ENCODE data around the gene DCAF6.
A peak's percentile ranks its signal among the peaks of the same experiment; 100 is the strongest.

Gene DCAF6

DNA sequence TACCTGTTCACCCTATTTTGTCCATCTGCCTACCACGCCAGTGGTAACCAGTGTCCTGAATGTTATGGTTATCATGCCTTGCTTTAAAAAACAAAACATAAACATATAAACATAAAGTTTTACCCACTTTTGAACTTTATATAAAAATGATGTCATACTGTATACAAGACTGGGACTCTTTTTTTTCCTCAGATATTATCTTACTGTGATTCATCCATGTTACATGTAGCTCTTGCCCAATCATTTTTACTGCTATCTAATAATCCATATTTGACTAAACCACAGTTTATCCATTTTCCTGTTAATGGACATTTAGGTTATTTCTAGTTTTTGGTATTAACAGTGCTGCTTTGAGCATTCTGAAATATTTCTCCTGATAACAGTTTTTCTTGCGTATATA, 121.4 kb downstream of the DCAF6 start:
- H3K27ac ChIP-seq (ENCODE audit: low read depth, low read length) = no peak overlapping the region
- no peak overlapping the region for H2AFZ ChIP-seq (ENCODE audit: insufficient read depth, low read length, poor library complexity)
- no peak overlapping the region for H3K9ac ChIP-seq (ENCODE audit: low read length)
- no peak overlapping the region for H3K4me2 ChIP-seq (ENCODE audit: low read length)
- H3K27me3 ChIP-seq (ENCODE audit: insufficient read depth, low read length) = no peaks in the 10 kb centered on the region
- no peak overlapping the region for H4K8ac ChIP-seq (ENCODE audit: low read depth, low read length)
- H3K18ac ChIP-seq (ENCODE audit: low read length) = no peak overlapping the region
- DNase-seq = peak in 1 of 2 donors; percentile 42
- H2BK12ac ChIP-seq (ENCODE audit: low read length) = no peak overlapping the region
- no peak overlapping the region for H2AK5ac ChIP-seq (ENCODE audit: low read length)
- H3K36me3 ChIP-seq (ENCODE audit: control insufficient read depth in 1 of 2, insufficient read depth in 2 of 2, low read length in 2 of 2) = peaks cover 10 to 12% of the 10 kb centered on the region in 2 experiments
- H2BK5ac ChIP-seq (ENCODE audit: low read depth, low read length, poor library complexity) = no peak overlapping the region
- H3K4me1 ChIP-seq (ENCODE audit: control insufficient read depth in 1 of 2, insufficient read depth in 2 of 2, low read length in 2 of 2) = no peaks in the 10 kb centered on the region
- no peak overlapping the region for H4K91ac ChIP-seq (ENCODE audit: low read depth, low read length)
- no peak overlapping the region for H4K12ac ChIP-seq (ENCODE audit: low read depth, low read length)
- H3K4ac ChIP-seq (ENCODE audit: low read depth, low read length) = no peak overlapping the region
- H3K23ac ChIP-seq (ENCODE audit: low read length) = no peak overlapping the region
- H3K4me3 ChIP-seq (ENCODE audit: low read depth, low read length) = no peak overlapping the region
- H3K9me3 ChIP-seq (ENCODE audit: insufficient read depth, low read depth, low read length) = no peaks in the 10 kb centered on the region
- H3K14ac ChIP-seq (ENCODE audit: low read length) = no peak overlapping the region
- H2BK120ac ChIP-seq (ENCODE audit: insufficient read depth, low read length, poor library complexity) = no peak overlapping the region
- no peaks in the 10 kb centered on the region for H3K79me1 ChIP-seq (ENCODE audit: low read length)
- no CpG with 5 or more reads among the region's 2 CpGs for WGBS (ENCODE audit: extremely low coverage, insufficient coverage, insufficient read length)
- no peaks in the 10 kb centered on the region for H3K79me2 ChIP-seq (ENCODE audit: control insufficient read depth, insufficient read depth, low read length, poor library complexity)

DNA sequence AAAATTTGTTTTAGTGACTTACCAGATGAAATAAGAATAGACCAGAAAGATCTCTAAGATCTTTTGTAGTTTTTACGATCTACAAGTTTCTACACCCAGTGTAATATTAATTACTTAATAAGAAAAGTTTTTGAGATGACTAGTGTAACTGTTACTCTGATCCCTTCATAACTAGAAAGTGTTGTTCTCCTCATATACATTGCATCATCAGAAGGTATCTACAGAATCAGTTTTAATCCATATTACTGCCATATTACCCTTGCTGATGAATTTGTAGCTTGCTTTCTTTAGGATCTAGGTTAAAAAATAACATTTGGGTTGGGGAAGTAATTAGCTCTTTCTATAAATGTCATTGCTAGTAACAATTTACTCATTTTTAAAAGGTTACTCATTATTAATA, 127.7 kb downstream of the DCAF6 start:
- H3K9me3 ChIP-seq (ENCODE audit: insufficient read depth, low read depth, low read length) = no peaks in the 10 kb centered on the region
- no peak overlapping the region for H4K12ac ChIP-seq (ENCODE audit: low read depth, low read length)
- H3K4me1 ChIP-seq (ENCODE audit: control insufficient read depth in 1 of 2, insufficient read depth in 2 of 2, low read length in 2 of 2) = no peaks in the 10 kb centered on the region
- H3K27ac ChIP-seq (ENCODE audit: low read depth, low read length) = no peak overlapping the region
- no peak overlapping the region for H2AFZ ChIP-seq (ENCODE audit: insufficient read depth, low read length, poor library complexity)
- WGBS (ENCODE audit: extremely low coverage, insufficient coverage, insufficient read length) = no CpG with 5 or more reads among the region's 1 CpG
- no peak overlapping the region for H3K9ac ChIP-seq (ENCODE audit: low read length)
- no peak overlapping the region for H2BK120ac ChIP-seq (ENCODE audit: insufficient read depth, low read length, poor library complexity)
- no peak for DNase-seq
- H3K4me2 ChIP-seq (ENCODE audit: low read length) = no peak overlapping the region
- H3K4me3 ChIP-seq (ENCODE audit: low read depth, low read length) = no peak overlapping the region
- no peak overlapping the region for H4K91ac ChIP-seq (ENCODE audit: low read depth, low read length)
- H3K79me1 ChIP-seq (ENCODE audit: low read length) = no peaks in the 10 kb centered on the region
- peaks cover 8 to 13% of the 10 kb centered on the region in 2 experiments for H3K36me3 ChIP-seq (ENCODE audit: control insufficient read depth in 1 of 2, insufficient read depth in 2 of 2, low read length in 2 of 2)
- no peak overlapping the region for H3K14ac ChIP-seq (ENCODE audit: low read length)
- H2AK5ac ChIP-seq (ENCODE audit: low read length) = no peak overlapping the region
- H3K23ac ChIP-seq (ENCODE audit: low read length) = no peak overlapping the region
- no peaks in the 10 kb centered on the region for H3K27me3 ChIP-seq (ENCODE audit: insufficient read depth, low read length)
- no peak overlapping the region for H3K18ac ChIP-seq (ENCODE audit: low read length)
- no peak overlapping the region for H2BK12ac ChIP-seq (ENCODE audit: low read length)
- no peak overlapping the region for H3K4ac ChIP-seq (ENCODE audit: low read depth, low read length)
- no peak overlapping the region for H4K8ac ChIP-seq (ENCODE audit: low read depth, low read length)
- H3K79me2 ChIP-seq (ENCODE audit: control insufficient read depth, insufficient read depth, low read length, poor library complexity) = no peaks in the 10 kb centered on the region
- H2BK5ac ChIP-seq (ENCODE audit: low read depth, low read length, poor library complexity) = no peak overlapping the region

DNA sequence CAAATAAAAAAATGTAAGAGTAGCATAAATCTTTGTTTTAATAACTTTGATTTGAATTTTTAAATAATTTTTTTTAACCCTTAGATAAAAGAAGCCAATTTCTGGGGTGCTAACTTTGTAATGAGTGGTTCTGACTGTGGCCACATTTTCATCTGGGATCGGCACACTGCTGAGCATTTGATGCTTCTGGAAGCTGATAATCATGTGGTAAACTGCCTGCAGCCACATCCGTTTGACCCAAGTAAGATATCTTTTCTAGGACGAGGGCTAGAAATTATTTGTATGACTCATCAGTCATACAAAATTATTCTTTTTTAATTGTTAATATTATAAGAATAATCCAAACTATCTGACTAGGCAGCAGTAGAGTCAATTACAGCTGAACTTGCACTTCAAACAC, 129.0 kb downstream of the DCAF6 start:
- no peak overlapping the region for H3K4me3 ChIP-seq (ENCODE audit: low read depth, low read length)
- no peaks in the 10 kb centered on the region for H3K4me1 ChIP-seq (ENCODE audit: control insufficient read depth in 1 of 2, insufficient read depth in 2 of 2, low read length in 2 of 2)
- no peaks in the 10 kb centered on the region for H3K79me2 ChIP-seq (ENCODE audit: control insufficient read depth, insufficient read depth, low read length, poor library complexity)
- H2AFZ ChIP-seq (ENCODE audit: insufficient read depth, low read length, poor library complexity) = no peak overlapping the region
- DNase-seq = no peak
- no peak overlapping the region for H3K9ac ChIP-seq (ENCODE audit: low read length)
- H2BK120ac ChIP-seq (ENCODE audit: insufficient read depth, low read length, poor library complexity) = no peak overlapping the region
- H3K27ac ChIP-seq (ENCODE audit: low read depth, low read length) = no peak overlapping the region
- no peaks in the 10 kb centered on the region for H3K27me3 ChIP-seq (ENCODE audit: insufficient read depth, low read length)
- no peak overlapping the region for H4K8ac ChIP-seq (ENCODE audit: low read depth, low read length)
- no peak overlapping the region for H3K4me2 ChIP-seq (ENCODE audit: low read length)
- H2BK5ac ChIP-seq (ENCODE audit: low read depth, low read length, poor library complexity) = no peak overlapping the region
- no peak overlapping the region for H3K4ac ChIP-seq (ENCODE audit: low read depth, low read length)
- no peak overlapping the region for H3K14ac ChIP-seq (ENCODE audit: low read length)
- H3K9me3 ChIP-seq (ENCODE audit: insufficient read depth, low read depth, low read length) = no peaks in the 10 kb centered on the region
- no peak overlapping the region for H4K91ac ChIP-seq (ENCODE audit: low read depth, low read length)
- H3K36me3 ChIP-seq (ENCODE audit: control insufficient read depth in 1 of 2, insufficient read depth in 2 of 2, low read length in 2 of 2) = peaks cover 2 to 11% of the 10 kb centered on the region in 2 experiments
- H2BK12ac ChIP-seq (ENCODE audit: low read length) = no peak overlapping the region
- no peak overlapping the region for H4K12ac ChIP-seq (ENCODE audit: low read depth, low read length)
- H3K23ac ChIP-seq (ENCODE audit: low read length) = no peak overlapping the region
- H3K79me1 ChIP-seq (ENCODE audit: low read length) = no peaks in the 10 kb centered on the region
- H2AK5ac ChIP-seq (ENCODE audit: low read length) = no peak overlapping the region
- no peak overlapping the region for H3K18ac ChIP-seq (ENCODE audit: low read length)
- WGBS (ENCODE audit: extremely low coverage, insufficient coverage, insufficient read length) = no CpG with 5 or more reads among the region's 3 CpGs

DNA sequence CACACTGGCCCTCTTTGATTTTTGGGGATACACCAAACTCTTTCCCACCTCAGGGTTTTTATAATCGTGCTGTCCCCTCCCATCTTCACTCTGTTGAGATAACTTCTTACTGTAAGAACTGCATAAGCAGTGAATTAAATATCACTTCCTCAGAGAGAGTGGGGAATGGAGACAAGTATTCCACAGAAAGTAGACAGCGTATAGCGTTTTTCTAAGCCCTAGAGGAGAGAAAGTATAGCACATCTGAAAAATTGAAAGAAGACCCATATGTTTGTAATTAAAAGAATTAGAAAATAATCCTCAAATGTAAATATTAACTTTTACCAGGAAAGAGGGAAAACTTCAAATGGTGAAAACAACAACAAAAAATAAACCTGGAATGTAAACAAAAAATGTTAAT, 132.9 kb downstream of the DCAF6 start:
- no peak overlapping the region for H3K23ac ChIP-seq (ENCODE audit: low read length)
- H3K9me3 ChIP-seq (ENCODE audit: insufficient read depth, low read depth, low read length) = no peaks in the 10 kb centered on the region
- no CpG with 5 or more reads among the region's 3 CpGs for WGBS (ENCODE audit: extremely low coverage, insufficient coverage, insufficient read length)
- H2BK12ac ChIP-seq (ENCODE audit: low read length) = no peak overlapping the region
- H4K91ac ChIP-seq (ENCODE audit: low read depth, low read length) = no peak overlapping the region
- no peak overlapping the region for H3K9ac ChIP-seq (ENCODE audit: low read length)
- no peak overlapping the region for H3K4ac ChIP-seq (ENCODE audit: low read depth, low read length)
- no peak overlapping the region for H3K4me2 ChIP-seq (ENCODE audit: low read length)
- no peaks in the 10 kb centered on the region for H3K79me1 ChIP-seq (ENCODE audit: low read length)
- H4K12ac ChIP-seq (ENCODE audit: low read depth, low read length) = no peak overlapping the region
- no peaks in the 10 kb centered on the region for H3K79me2 ChIP-seq (ENCODE audit: control insufficient read depth, insufficient read depth, low read length, poor library complexity)
- no peak overlapping the region for H2AFZ ChIP-seq (ENCODE audit: insufficient read depth, low read length, poor library complexity)
- H3K4me3 ChIP-seq (ENCODE audit: low read depth, low read length) = no peak overlapping the region
- no peak overlapping the region for H2BK5ac ChIP-seq (ENCODE audit: low read depth, low read length, poor library complexity)
- H3K18ac ChIP-seq (ENCODE audit: low read length) = no peak overlapping the region
- H3K14ac ChIP-seq (ENCODE audit: low read length) = no peak overlapping the region
- no peak overlapping the region for H4K8ac ChIP-seq (ENCODE audit: low read depth, low read length)
- no peak for DNase-seq
- H3K27me3 ChIP-seq (ENCODE audit: insufficient read depth, low read length) = no peaks in the 10 kb centered on the region
- no peak overlapping the region for H2AK5ac ChIP-seq (ENCODE audit: low read length)
- H3K27ac ChIP-seq (ENCODE audit: low read depth, low read length) = no peak overlapping the region
- H2BK120ac ChIP-seq (ENCODE audit: insufficient read depth, low read length, poor library complexity) = no peak overlapping the region
- no peaks in the 10 kb centered on the region for H3K4me1 ChIP-seq (ENCODE audit: control insufficient read depth in 1 of 2, insufficient read depth in 2 of 2, low read length in 2 of 2)
- H3K36me3 ChIP-seq (ENCODE audit: control insufficient read depth in 1 of 2, insufficient read depth in 2 of 2, low read length in 2 of 2) = peaks cover 8 to 17% of the 10 kb centered on the region in 2 experiments

Data from trophoblast cell (in vitro differentiated cells and primary cell).